Sigmoid colon (tissue), 7 donors: Measurements from ENCODE around the gene FMOD. TPM values are rescaled to one million over a fixed set of nuclear protein-coding genes. Genes with fewer than 3 reads are reported as not detected.

Source experiments
- DNase-seq: peaks from one replicate; pipeline ENCODE4 v3.0.0-alpha.2; 2019
- H3K27ac ChIP-seq, 4 donors: fragments of 200-600 bp; sonication (generic); one replicate each; pipeline ENCODE4 v1.5.1; 2016 to 2019; ENCODE audit warnings: mild to moderate bottlenecking in 1 of 4
- H3K27me3 ChIP-seq, 3 donors: fragments of 200-600 bp; sonication (generic); one replicate each; pipeline ENCODE4 v1.5.1; 2019; ENCODE audit warnings: mild to moderate bottlenecking in 1 of 3
- H3K36me3 ChIP-seq, 4 donors: fragments of 200-600 bp; sonication (generic); one replicate each; pipeline ENCODE4 v1.5.1; 2016 to 2019
- H3K4me1 ChIP-seq, 4 donors: fragments of 200-600 bp; sonication (generic); one replicate each; pipeline ENCODE4 v1.5.1; 2017 to 2019
- H3K4me3 ChIP-seq, 4 donors: fragments of 200-600 bp; sonication (generic); one replicate each; pipeline ENCODE4 v1.5.1; 2017 to 2019; ENCODE audit warnings: mild to moderate bottlenecking in 2 of 4, moderate library complexity in 1 of 4
- H3K9me3 ChIP-seq, 4 donors: fragments of 200-600 bp in 3 of 4; sonication (generic) in 3 of 4; one replicate each; pipeline versions ENCODE4 v1.5.1 to v1.6.1; 2013 to 2019
- EP300 ChIP-seq, 4 donors: sonication (generic); formaldehyde crosslinking; IDR thresholded peaks; one replicate each; pipeline ENCODE4 v1.6.1; 2017; ENCODE audit warnings: antibody characterized with exemption in 4 of 4
- POLR2A ChIP-seq, 2 donors: fragments of 450-650 bp; IDR thresholded peaks; one replicate each; pipeline ENCODE4 v1.6.1; 2016; ENCODE audit warnings: antibody characterized with exemption in 2 of 2, mild to moderate bottlenecking in 2 of 2, moderate library complexity in 2 of 2
- POLR2AphosphoS5 ChIP-seq, 4 donors: sonication (generic); formaldehyde crosslinking; IDR thresholded peaks; one replicate each; pipeline ENCODE4 v1.6.1; 2017; ENCODE audit warnings: antibody characterized with exemption in 4 of 4
- WGBS, 2 donors: extraction: QIAGEN DNeasy Blood & Tissue Kit; methylation state at CpG; one replicate each; pipeline ENCODE4 v1.1.7; 2013; 5-methylcytosine and 5-hydroxymethylcytosine counted together
- intact Hi-C: fragments of 100-400 bp; cut with DNase I; formaldehyde crosslinking; loops from one replicate; pipeline ENCODE4 v1.15.1; 2023
- polyA plus RNA-seq, 3 donors: library from polyadenylated mRNA; stranded (reverse); fragments of 200-250 nt; gene quantifications; one replicate each; pipeline ENCODE4 v1.2.3, GENCODE V29; 2013
- total RNA-seq, 4 donors: library from RNA; depleted of rRNA; stranded (reverse); fragments of >200 nt; gene quantifications; one replicate each; pipeline ENCODE4 v1.1.0, GENCODE V29; 2016
- TF ChIP-seq, protein P1 (sequence below), 4 experiments: fragments of 450-650 bp in 3 of 4; fragments of 200-600 bp in 1 of 4; IDR thresholded peaks; one replicate each; pipeline ENCODE4 v1.5.1; 2016 to 2019; ENCODE audit warnings: antibody characterized with exemption in 4 of 4, mild to moderate bottlenecking in 3 of 4, moderate library complexity in 2 of 4
- donor health status: healthy with polysubstance abuse.
- donor health status: Bipolar disorder and iron deficiency.
- donor health status: healthy.

The FMOD gene
- total and polyA plus RNA-seq, 7 donors: 9.5 to 64.5 (median 32.9) TPM

DNA sequence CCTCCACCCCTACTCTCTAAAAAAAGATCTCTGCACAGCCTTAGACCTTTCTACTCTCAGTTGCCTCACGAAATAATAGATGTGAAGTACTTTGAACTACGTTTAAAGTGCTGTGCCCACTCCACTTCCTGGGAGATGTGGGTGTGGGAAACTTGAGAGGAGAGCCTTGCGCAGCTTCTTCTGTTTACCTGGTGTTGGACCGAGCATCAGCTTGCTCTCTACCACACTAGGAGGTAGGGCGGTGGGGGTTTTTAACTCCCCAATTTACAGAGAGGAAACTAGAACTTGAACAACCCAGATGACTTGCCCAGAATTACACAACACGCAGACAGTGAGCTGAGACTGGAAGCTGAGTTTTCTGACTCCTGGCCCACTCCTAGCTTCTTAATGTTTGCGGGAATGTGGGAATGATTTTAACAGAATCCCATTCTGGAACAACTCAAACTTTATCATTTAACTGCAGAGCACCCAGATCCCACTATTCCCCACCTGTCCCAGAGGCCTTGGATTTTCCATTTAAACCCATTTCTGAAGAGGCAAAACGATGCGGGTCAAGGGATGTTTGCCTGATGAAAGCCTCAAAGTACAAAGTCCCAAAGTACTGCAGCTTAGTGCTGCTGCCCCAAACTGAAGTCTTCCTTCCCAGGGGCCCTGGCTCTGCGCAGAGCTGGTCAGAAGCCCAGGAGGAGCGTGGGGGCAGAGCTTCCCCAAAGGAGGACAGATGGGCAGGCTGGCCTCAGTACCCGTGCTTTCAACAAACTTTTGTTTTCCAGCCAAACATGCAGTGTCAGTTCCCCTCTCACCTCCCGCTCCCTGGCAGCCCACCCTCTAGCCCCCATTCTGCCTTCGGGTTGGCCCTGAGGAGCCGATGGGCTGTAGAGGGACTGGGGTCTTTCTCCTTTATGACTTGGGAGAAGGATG is 26.6 kb downstream of the FMOD start:
- Histone ChIP-seq H3K36me3 (no peaks in the 10 kb centered on the region), H3K27ac (peak overlapping the region; percentile 49 to 95 (median 90)), H3K4me1 (peaks cover 0 to 58% (median 44%) of the 10 kb centered on the region in 4 donors), H3K9me3 (no peaks in the 10 kb centered on the region), H3K27me3 (no peaks in the 10 kb centered on the region), H3K4me3 (no peak overlapping the region)
- 38 to 41% methylated on average over 15 of the region's 15 CpGs for WGBS, 2 donors
- TF ChIP-seq POLR2A (IDR thresholded peaks at IDR 0.05) (no peak), POLR2AphosphoS5 (IDR thresholded peaks at IDR 0.05) (peak in 1 of 4 donors; percentile 6)
- intact Hi-C loops: no loop called here
- DNase-seq: peak; percentile 69

- H3K27me3 ChIP-seq: no peaks in the 10 kb centered on the region
- intact Hi-C loops: no loop called here
- no peaks in the 10 kb centered on the region for H3K36me3 ChIP-seq
- H3K4me3 ChIP-seq: no peak overlapping the region
- no peaks in the 10 kb centered on the region for H3K9me3 ChIP-seq
- TF ChIP-seq POLR2AphosphoS5 (IDR thresholded peaks at IDR 0.05): no peak
- TF ChIP-seq, protein P1, sequence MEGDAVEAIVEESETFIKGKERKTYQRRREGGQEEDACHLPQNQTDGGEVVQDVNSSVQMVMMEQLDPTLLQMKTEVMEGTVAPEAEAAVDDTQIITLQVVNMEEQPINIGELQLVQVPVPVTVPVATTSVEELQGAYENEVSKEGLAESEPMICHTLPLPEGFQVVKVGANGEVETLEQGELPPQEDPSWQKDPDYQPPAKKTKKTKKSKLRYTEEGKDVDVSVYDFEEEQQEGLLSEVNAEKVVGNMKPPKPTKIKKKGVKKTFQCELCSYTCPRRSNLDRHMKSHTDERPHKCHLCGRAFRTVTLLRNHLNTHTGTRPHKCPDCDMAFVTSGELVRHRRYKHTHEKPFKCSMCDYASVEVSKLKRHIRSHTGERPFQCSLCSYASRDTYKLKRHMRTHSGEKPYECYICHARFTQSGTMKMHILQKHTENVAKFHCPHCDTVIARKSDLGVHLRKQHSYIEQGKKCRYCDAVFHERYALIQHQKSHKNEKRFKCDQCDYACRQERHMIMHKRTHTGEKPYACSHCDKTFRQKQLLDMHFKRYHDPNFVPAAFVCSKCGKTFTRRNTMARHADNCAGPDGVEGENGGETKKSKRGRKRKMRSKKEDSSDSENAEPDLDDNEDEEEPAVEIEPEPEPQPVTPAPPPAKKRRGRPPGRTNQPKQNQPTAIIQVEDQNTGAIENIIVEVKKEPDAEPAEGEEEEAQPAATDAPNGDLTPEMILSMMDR (IDR thresholded peaks at IDR 0.05): no peak
- TF ChIP-seq POLR2A (IDR thresholded peaks at IDR 0.05): no peak
- no peak for TF ChIP-seq EP300 (IDR thresholded peaks at IDR 0.05)
- WGBS, 2 donors: 38 to 63% methylated on average over 3 of the region's 3 CpGs
- peak overlapping the region; percentile 40 to 95 (median 90) for H3K27ac ChIP-seq
- H3K4me1 ChIP-seq: peaks cover 0 to 58% (median 44%) of the 10 kb centered on the region in 4 donors
- peak; percentile 61 for DNase-seq
Observed at GRCh38 chr1:203323587-203323986, 27.3 kb downstream of the FMOD start.

DNA sequence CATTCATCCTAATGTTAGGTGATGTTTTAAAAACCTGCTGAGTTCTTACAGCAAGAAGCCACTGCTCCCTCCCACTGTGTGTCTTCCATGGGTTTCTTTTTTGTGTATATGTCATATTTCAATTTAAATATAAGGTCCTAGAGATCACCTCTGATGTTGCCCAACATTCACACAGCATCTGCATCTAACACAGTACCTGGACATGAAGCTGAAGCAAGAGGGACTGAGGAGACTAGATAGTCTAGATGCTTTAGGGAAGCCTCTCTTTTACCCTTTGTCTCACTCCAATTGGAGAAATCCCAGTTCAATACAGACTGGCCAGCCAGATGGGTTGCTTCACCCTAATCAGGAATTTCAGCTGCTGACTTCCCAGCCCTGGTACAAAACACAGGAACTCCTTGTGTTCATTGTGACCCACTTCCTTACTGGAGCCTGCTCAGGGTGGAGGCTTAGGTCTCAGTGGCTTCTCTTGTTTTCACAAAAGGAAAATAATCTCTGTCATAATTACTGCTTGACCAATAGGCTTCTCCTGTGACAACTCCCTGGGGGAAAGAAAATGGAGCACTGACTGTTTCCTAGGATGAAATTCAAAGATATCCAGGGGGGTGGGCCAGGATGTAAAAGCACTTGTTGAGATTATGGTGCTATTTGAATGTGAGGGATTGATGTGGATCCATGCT is 28.3 kb downstream of the FMOD start:
- Histone ChIP-seq H3K27ac (peak overlapping the region; percentile 40 to 95 (median 90)), H3K36me3 (no peaks in the 10 kb centered on the region), H3K27me3 (no peaks in the 10 kb centered on the region), H3K4me1 (peaks cover 0 to 52% (median 40%) of the 10 kb centered on the region in 4 donors), H3K9me3 (no peaks in the 10 kb centered on the region), H3K4me3 (no peak overlapping the region)
- TF ChIP-seq, protein P1 (IDR thresholded peaks at IDR 0.05): no peak
- peak in 1 of 4 donors; percentile 24 for TF ChIP-seq EP300 (IDR thresholded peaks at IDR 0.05)
- peak; percentile 14 to 74 (median 44) for TF ChIP-seq POLR2AphosphoS5 (IDR thresholded peaks at IDR 0.05)
- TF ChIP-seq POLR2A (IDR thresholded peaks at IDR 0.05): no peak
- intact Hi-C loops: no loop called here
- peak; percentile 71 for DNase-seq

GRCh38 chr1:203321273-203322052 is 29.5 kb downstream of the FMOD start:
- WGBS, 2 donors: 41 to 66% methylated on average over 6 of the region's 6 CpGs
- peak overlapping the region; percentile 18 to 95 (median 60) for H3K27ac ChIP-seq
- H3K9me3 ChIP-seq: no peaks in the 10 kb centered on the region
- DNase-seq: peak; percentile 56
- intact Hi-C loops: no loop called here
- TF ChIP-seq, protein P1 (IDR thresholded peaks at IDR 0.05): no peak
- TF ChIP-seq EP300 (IDR thresholded peaks at IDR 0.05): no peak
- TF ChIP-seq POLR2A (IDR thresholded peaks at IDR 0.05): no peak
- TF ChIP-seq POLR2AphosphoS5 (IDR thresholded peaks at IDR 0.05): no peak
- H3K27me3 ChIP-seq: no peaks in the 10 kb centered on the region
- H3K4me3 ChIP-seq: no peak overlapping the region
- H3K36me3 ChIP-seq: no peaks in the 10 kb centered on the region
- H3K4me1 ChIP-seq: peaks cover 0 to 50% (median 34%) of the 10 kb centered on the region in 4 donors
